B cell (primary cell): ENCODE data around the gene PLEKHN1. TPM values are rescaled to one million over a fixed set of nuclear protein-coding genes. Genes with fewer than 3 reads are reported as not detected.
A peak's percentile ranks its signal among the peaks of the same experiment; 100 is the strongest.

Experiments
- ATAC-seq: fragments of 200-7000 bp; cut with Tn5 transposase; one replicate; pipeline ENCODE4 v1.10.0; 2021; ENCODE audit warnings: low read depth, mild to moderate bottlenecking, moderate number of reproducible peaks, moderate library complexity
- CTCF ChIA-PET: fragments of 350-600 bp; sonication (Branson Sonifier 250); formaldehyde crosslinking; loops from one replicate; lab custom pipeline; 2021; ENCODE audit warnings: antibody characterized with exemption, inconsistent platforms; lab: Charles Lee
- POLR2A ChIA-PET: fragments of 350-600 bp; sonication (Branson Sonifier 250); formaldehyde crosslinking; loops from one replicate; lab custom pipeline; 2021; ENCODE audit warnings: antibody characterized with exemption; lab: Charles Lee
- DNase-seq: peaks from one replicate; pipeline ENCODE4 v3.0.0; 2013
- H2AFZ ChIP-seq: 2 replicates; pipeline ENCODE4 v1.6.1; 2012; ENCODE audit warnings: mild to moderate bottlenecking, low read depth, low read length; ENCODE audit not compliant: insufficient read depth, poor library complexity, severe bottlenecking
- H3K27ac ChIP-seq, 2 donors: 1 replicate in 1 of 2; 2 replicates in 1 of 2; pipeline ENCODE4 v1.5.1; 2012 to 2013; ENCODE audit warnings: low read length in 2 of 2, mild to moderate bottlenecking in 2 of 2, moderate library complexity in 1 of 2
- H3K27me3 ChIP-seq, 4 experiments: fragments of 200-600 bp in 1 of 4; sonication (generic) in 1 of 4; replicated peaks in 1 of 4; 1 replicate in 2 of 4; 2 replicates in 2 of 4; pipeline versions ENCODE4 v1.6.1 to v1.7.0; 2013 to 2016; ENCODE audit warnings: low read length in 3 of 4, mild to moderate bottlenecking in 2 of 4, mixed read lengths in 1 of 4, moderate library complexity in 1 of 4; ENCODE audit not compliant: insufficient read depth in 4 of 4, control insufficient read depth in 3 of 4; ENCODE audit errors: control extremely low read depth in 1 of 4
- H3K36me3 ChIP-seq, 2 experiments: replicated peaks in 1 of 2; 1 replicate in 1 of 2; 2 replicates in 1 of 2; pipeline versions ENCODE4 v1.6.1 to v1.7.1; 2013; ENCODE audit warnings: low read length in 1 of 2; ENCODE audit not compliant: insufficient read depth in 2 of 2, control insufficient read depth in 1 of 2; ENCODE audit errors: control extremely low read depth in 1 of 2, extremely low read depth in 1 of 2
- H3K4me1 ChIP-seq, 2 donors: fragments of 200-600 bp in 1 of 2; sonication (generic) in 1 of 2; 1 replicate in 1 of 2; 2 replicates in 1 of 2; pipeline versions ENCODE4 v1.5.1 to v1.6.1; 2013 to 2017; ENCODE audit warnings: low read length in 2 of 2; ENCODE audit not compliant: control insufficient read depth in 2 of 2, insufficient read depth in 2 of 2
- H3K4me2 ChIP-seq: replicated peaks from 2 replicates; pipeline ENCODE3; 2012; ENCODE audit warnings: mild to moderate bottlenecking, low read depth, low read length; ENCODE audit not compliant: poor library complexity, severe bottlenecking
- H3K4me3 ChIP-seq, 5 experiments: fragments of 200-600 bp in 1 of 5; sonication (generic) in 1 of 5; 1 replicate in 3 of 5; 2 replicates in 2 of 5; pipeline versions ENCODE4 v1.5.1 to v1.7.0; 2011 to 2016; ENCODE audit warnings: low read length in 4 of 5, mild to moderate bottlenecking in 4 of 5, low read depth in 2 of 5, control low read depth in 1 of 5, moderate library complexity in 1 of 5; ENCODE audit not compliant: insufficient read depth in 1 of 5; ENCODE audit errors: control extremely low read depth in 1 of 5, extremely low read depth in 1 of 5
- H3K79me2 ChIP-seq: fragments of 200-600 bp; sonication (generic); one replicate; pipeline ENCODE4 v1.6.0; 2016; ENCODE audit warnings: low read length; ENCODE audit not compliant: control insufficient read depth, insufficient read depth
- H3K9ac ChIP-seq: fragments of 200-600 bp; sonication (generic); 2 replicates; pipeline ENCODE4 v1.6.1; 2017; ENCODE audit warnings: mild to moderate bottlenecking, low read length, moderate library complexity
- H3K9me3 ChIP-seq, 3 donors: one replicate each; pipeline versions ENCODE4 v1.6.1 to v1.7.1; 2013; ENCODE audit warnings: low read length in 2 of 3; ENCODE audit not compliant: control insufficient read depth in 2 of 3, insufficient read depth in 1 of 3; ENCODE audit errors: control extremely low read depth in 1 of 3
- H4K20me1 ChIP-seq: 2 replicates; pipeline ENCODE4 v1.6.0; 2012; ENCODE audit warnings: mild to moderate bottlenecking, low read length; ENCODE audit not compliant: insufficient read depth, control insufficient read depth, poor library complexity, severe bottlenecking
- H3K27ac Mint-ChIP-seq: one replicate; pipeline ENCODE4 v1.8.0; 2021; ENCODE audit warnings: mixed read lengths
- H3K27me3 Mint-ChIP-seq: one replicate; pipeline ENCODE4 v1.8.0; 2021; ENCODE audit warnings: mixed read lengths
- H3K4me1 Mint-ChIP-seq: one replicate; pipeline ENCODE4 v1.8.0; 2021; ENCODE audit warnings: mixed read lengths
- H3K4me3 Mint-ChIP-seq: one replicate; pipeline ENCODE4 v1.8.0; 2021; ENCODE audit warnings: mixed read lengths
- H3K9me3 Mint-ChIP-seq: one replicate; pipeline ENCODE4 v1.8.0; 2022; ENCODE audit warnings: mixed read lengths; ENCODE audit not compliant: insufficient read depth
- CTCF ChIP-seq: fragments of 200-600 bp; IDR thresholded peaks from one replicate; pipeline ENCODE4 v1.8.0; 2022; ENCODE audit warnings: antibody characterized with exemption, mild to moderate bottlenecking
- EZH2 ChIP-seq: IDR thresholded peaks from 2 replicates; pipeline ENCODE4 v1.6.1; 2012; ENCODE audit warnings: borderline replicate concordance, low read depth, mild to moderate bottlenecking, moderate library complexity, low read length; ENCODE audit not compliant: insufficient read depth, poor library complexity, severe bottlenecking
- WGBS: methylation state at CpG from one replicate; pipeline ENCODE4 v1.1.5; 2013; ENCODE audit warnings: missing lambda C conversion rate; ENCODE audit not compliant: insufficient coverage; 5-methylcytosine and 5-hydroxymethylcytosine counted together
- intact Hi-C: fragments of 100-400 bp; cut with micrococcal nuclease; formaldehyde crosslinking; loops from one replicate; pipeline ENCODE4 v1.10.0; 2022
- polyA plus RNA-seq: library from polyadenylated mRNA; depleted of rRNA; stranded (reverse); fragments of >200 nt; gene quantifications from 2 replicates; pipeline ENCODE4 v1.2.3, GENCODE V29; 2012
- total RNA-seq, 2 donors: library from RNA; stranded (reverse); fragments of 120-200 nt in 1 of 2; gene quantifications; 1 replicate in 1 of 2; 2 replicates in 1 of 2; pipeline versions ENCODE4 v1.2.3 to v1.2.4, GENCODE V29; 2013 to 2022

PLEKHN1 gene
- total and polyA plus RNA-seq, 2 donors (not counting 1 experiment from before 2014, with no cell fraction given): 0.36 to 1.1 TPM

- TF ChIP-seq EZH2 (no peak), CTCF (no peak)
- Histone ChIP-seq H3K27ac (no peak overlapping the region), H3K79me2 (no peaks in the 10 kb centered on the region), H3K4me2 (no peak overlapping the region), H3K4me3 (no peak overlapping the region), H3K9me3 (peaks cover 0 to 6% (median 0%) of the 10 kb centered on the region in 3 donors), H3K27me3 (peaks cover 0 to 64% (median 17%) of the 10 kb centered on the region in 4 experiments), H2AFZ (no peak overlapping the region), H3K9ac (no peak overlapping the region), H3K36me3 (no peaks in the 10 kb centered on the region), H4K20me1 (no peaks in the 10 kb centered on the region), H3K4me1 (peaks cover 13 to 16% of the 10 kb centered on the region in 2 donors)
- H3K4me3 Mint-ChIP-seq: peak overlapping the region; percentile 26
- H3K27ac Mint-ChIP-seq: peak overlapping the region; percentile 53
- POLR2A ChIA-PET: no interaction called here
- intact Hi-C loops: no loop called here
- H3K27me3 Mint-ChIP-seq: peaks cover 17% of the 10 kb centered on the region
- peaks cover 4% of the 10 kb centered on the region for H3K4me1 Mint-ChIP-seq
- DNase-seq: no peak
- 90% methylated on average over 15 of the region's 15 CpGs for WGBS
- ATAC-seq: no peak
- no peaks in the 10 kb centered on the region for H3K9me3 Mint-ChIP-seq
- CTCF ChIA-PET: no interaction called here
Measured at GRCh38 chr1:969260-969855, 3.1 kb downstream of the PLEKHN1 start.

- Mint-ChIP-seq H3K4me3 (no peak overlapping the region), H3K27ac (no peak overlapping the region), H3K4me1 (peaks cover 4% of the 10 kb centered on the region), H3K27me3 (peaks cover 24% of the 10 kb centered on the region), H3K9me3 (no peaks in the 10 kb centered on the region)
- ChIA-PET POLR2A (no interaction called here), CTCF (no interaction called here)
- DNase-seq: no peak
- no peak for ATAC-seq
- Histone ChIP-seq H3K79me2 (no peaks in the 10 kb centered on the region), H2AFZ (no peak overlapping the region), H3K9ac (no peak overlapping the region), H4K20me1 (no peaks in the 10 kb centered on the region), H3K36me3 (no peaks in the 10 kb centered on the region), H3K27me3 (peaks cover 0 to 69% (median 18%) of the 10 kb centered on the region in 4 experiments), H3K4me2 (no peak overlapping the region), H3K4me1 (peaks cover 13 to 16% of the 10 kb centered on the region in 2 donors), H3K27ac (no peak overlapping the region), H3K4me3 (no peak overlapping the region), H3K9me3 (peaks cover 0 to 8% (median 0%) of the 10 kb centered on the region in 3 donors)
- WGBS: 31% methylated on average over 32 of the region's 33 CpGs
- TF ChIP-seq EZH2 (no peak), CTCF (no peak)
- intact Hi-C loops: no loop called here
Measured at GRCh38 chr1:970242-970972, 4.1 kb downstream of the PLEKHN1 start.
